SW 1271 (cell line): ENCODE data around the gene ANKDD1B.
A peak's percentile ranks its signal among the peaks of the same experiment; 100 is the strongest.

ENCODE experiments used
- DNase-seq, 2 experiments: peaks; one replicate each; lab custom pipeline; 2025; lab: John Stamatoyannopoulos, UW

The ANKDD1B gene

GRCh38 chr5:75706016-75706415, 94.8 kb downstream of the ANKDD1B start:
- DNase-seq = no peak

GRCh38 chr5:75706775-75707174, 95.5 kb downstream of the ANKDD1B start:
- no peak for DNase-seq

- no peak for DNase-seq
These were observed 96.8 kb downstream of the ANKDD1B start for GRCh38 chr5:75707911-75708509.

- no peak for DNase-seq
These were observed 99.4 kb downstream of the ANKDD1B start for GRCh38 chr5:75710637-75711036.

GRCh38 chr5:75711151-75711550, 99.9 kb downstream of the ANKDD1B start:
- no peak for DNase-seq

GRCh38 chr5:75712091-75712490, 100.8 kb downstream of the ANKDD1B start:
- no peak for DNase-seq

- DNase-seq = no peak
These were observed 105.4 kb downstream of the ANKDD1B start for GRCh38 chr5:75716715-75717081.

- DNase-seq = peak; percentile 97 to 99
These were observed 106.0 kb downstream of the ANKDD1B start, which contains the start of gene POC5 for GRCh38 chr5:75717082-75717922. POC5 (minus strand) TSS chr5:75717437; CDS start chr5:75712937, 4,500 bp downstream.

- no peak for DNase-seq
These were observed 109.6 kb downstream of the ANKDD1B start for GRCh38 chr5:75720882-75721281.
